ENCODE results near the gene CRYL1.

DNA sequence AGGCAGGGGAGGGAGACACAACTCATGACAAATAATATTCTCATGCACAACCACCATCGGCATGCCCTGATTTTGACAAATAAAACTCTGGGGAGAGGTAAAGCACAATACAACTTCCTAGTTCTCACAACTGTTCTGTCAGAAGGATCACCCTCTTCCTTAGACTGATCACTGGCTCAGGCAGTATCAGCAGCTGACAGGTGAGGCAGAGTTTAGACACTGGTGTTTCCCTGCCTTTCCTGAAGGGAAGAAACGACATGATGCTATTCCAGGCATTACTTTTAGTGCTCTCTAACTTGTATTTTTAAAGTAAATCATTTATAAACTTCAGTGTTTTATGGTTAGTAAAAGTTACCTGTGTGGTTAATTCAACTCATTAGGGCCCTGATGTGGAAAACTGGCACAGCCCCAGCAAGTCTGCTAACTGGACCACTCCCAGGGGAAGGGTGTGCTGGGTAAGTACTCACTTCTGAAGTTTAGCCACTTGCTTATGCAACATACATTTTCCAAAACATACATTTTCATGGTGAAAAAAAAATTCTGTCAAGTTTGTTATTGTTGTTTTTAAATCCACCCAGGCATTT is 82.8 kb downstream of the CRYL1 start:
- TF ChIP-seq, protein P1, sequence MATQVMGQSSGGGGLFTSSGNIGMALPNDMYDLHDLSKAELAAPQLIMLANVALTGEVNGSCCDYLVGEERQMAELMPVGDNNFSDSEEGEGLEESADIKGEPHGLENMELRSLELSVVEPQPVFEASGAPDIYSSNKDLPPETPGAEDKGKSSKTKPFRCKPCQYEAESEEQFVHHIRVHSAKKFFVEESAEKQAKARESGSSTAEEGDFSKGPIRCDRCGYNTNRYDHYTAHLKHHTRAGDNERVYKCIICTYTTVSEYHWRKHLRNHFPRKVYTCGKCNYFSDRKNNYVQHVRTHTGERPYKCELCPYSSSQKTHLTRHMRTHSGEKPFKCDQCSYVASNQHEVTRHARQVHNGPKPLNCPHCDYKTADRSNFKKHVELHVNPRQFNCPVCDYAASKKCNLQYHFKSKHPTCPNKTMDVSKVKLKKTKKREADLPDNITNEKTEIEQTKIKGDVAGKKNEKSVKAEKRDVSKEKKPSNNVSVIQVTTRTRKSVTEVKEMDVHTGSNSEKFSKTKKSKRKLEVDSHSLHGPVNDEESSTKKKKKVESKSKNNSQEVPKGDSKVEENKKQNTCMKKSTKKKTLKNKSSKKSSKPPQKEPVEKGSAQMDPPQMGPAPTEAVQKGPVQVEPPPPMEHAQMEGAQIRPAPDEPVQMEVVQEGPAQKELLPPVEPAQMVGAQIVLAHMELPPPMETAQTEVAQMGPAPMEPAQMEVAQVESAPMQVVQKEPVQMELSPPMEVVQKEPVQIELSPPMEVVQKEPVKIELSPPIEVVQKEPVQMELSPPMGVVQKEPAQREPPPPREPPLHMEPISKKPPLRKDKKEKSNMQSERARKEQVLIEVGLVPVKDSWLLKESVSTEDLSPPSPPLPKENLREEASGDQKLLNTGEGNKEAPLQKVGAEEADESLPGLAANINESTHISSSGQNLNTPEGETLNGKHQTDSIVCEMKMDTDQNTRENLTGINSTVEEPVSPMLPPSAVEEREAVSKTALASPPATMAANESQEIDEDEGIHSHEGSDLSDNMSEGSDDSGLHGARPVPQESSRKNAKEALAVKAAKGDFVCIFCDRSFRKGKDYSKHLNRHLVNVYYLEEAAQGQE (IDR thresholded peaks at IDR 0.05; ENCODE audit: insufficient read depth in 1 of 2, low read depth in 2 of 2, low read length in 2 of 2) = no peak
- TF ChIP-seq TAF1 (IDR thresholded peaks at IDR 0.05; ENCODE audit: borderline replicate concordance, insufficient read depth, low read length) (no peak), POLR2AphosphoS5 (IDR thresholded peaks at IDR 0.05; ENCODE audit: low read depth, low read length) (no peak)
